Sciatic nerve (tissue), 2 donors: ENCODE results near the gene TOMM5. TPM values are rescaled to one million over a fixed set of nuclear protein-coding genes. Genes with fewer than 3 reads are reported as not detected.

Experiments
- ATAC-seq: fragments of 200-7000 bp; cut with Tn5 transposase; one replicate; pipeline ENCODE4 v1.9.1; 2020; ENCODE audit warnings: mild to moderate bottlenecking, moderate library complexity
- DNase-seq: peaks from one replicate; pipeline ENCODE4 v3.0.0-alpha.2; 2020; ENCODE audit warnings: low spot score
- intact Hi-C: fragments of 100-400 bp; cut with DNase I; formaldehyde crosslinking; loops from one replicate; pipeline ENCODE4 v1.14.2; 2022
- total RNA-seq: library from RNA; stranded (reverse); fragmentation: NEBNext Ultra II Directional; extraction: Animal tissue kit (Norgen Biotek cat#: 25700); gene quantifications from one replicate; pipeline ENCODE4 v1.2.1, GENCODE V29; 2021
- donor health status: DM: no; HTN: no; CAD: no.
- donor health status: DM: no; HTN: no; CAD: no.

The TOMM5 gene
- total RNA-seq, 1 donor from 2014 or later, result 60.0 TPM

- no peak for DNase-seq
- ATAC-seq, result no peak
- intact Hi-C loops, result no loop called here
These were observed 52.8 kb downstream of the TOMM5 start for GRCh38 chr9:37539634-37540033.

Other genes with a start within 250 kb of the TOMM5 start
- 90.7 TPM for gene GRHPR, start 169.9 kb downstream of the TOMM5 start, total RNA-seq
- gene ZBTB5, start 127.1 kb downstream of the TOMM5 start, total RNA-seq, result 11.3 TPM
- gene POLR1E, start 106.6 kb downstream of the TOMM5 start, total RNA-seq, result 19.4 TPM
- gene FBXO10, start 16.2 kb downstream of the TOMM5 start, total RNA-seq, result 8.0 TPM
- gene FRMPD1, start 58.4 kb upstream of the TOMM5 start, total RNA-seq, result 0.67 TPM
- 17.9 TPM for gene TRMT10B, start 161.2 kb upstream of the TOMM5 start, total RNA-seq
- 28.0 TPM for gene EXOSC3, start 192.5 kb upstream of the TOMM5 start, total RNA-seq
- 25.3 TPM for gene DCAF10, start 208.2 kb upstream of the TOMM5 start, total RNA-seq